H1 (cell line): ENCODE data around the gene C2orf42. TPM values are rescaled to one million over a fixed set of nuclear protein-coding genes. Genes with fewer than 3 reads are reported as not detected.

Experiments used
- polyA plus RNA-seq, 7 experiments: library from polyadenylated mRNA; depleted of rRNA in 3 of 7; stranded (reverse) in 5 of 7; unstranded in 2 of 7; fragments of >200 nt in 5 of 7; fragments of 200-250 nt in 2 of 7; gene quantifications; 1 replicate in 5 of 7; 2 replicates in 1 of 7; 4 replicates in 1 of 7; pipeline versions ENCODE4 v1.2.1 to v1.2.3, GENCODE V29; 2011 to 2013; ENCODE audit warnings: missing spikeins in 2 of 7, mixed read lengths in 2 of 7
- total RNA-seq: library from RNA; stranded (reverse); fragmentation: NEBNext Ultra II Directional; extraction: Animal tissue kit (Norgen Biotek cat#: 25700); gene quantifications from 2 replicates; pipeline ENCODE4 v1.2.1, GENCODE V29; 2021
- TF ChIP-seq, protein P1 (sequence below): fragments of 300-600 bp; sonication (generic); IDR thresholded peaks from 2 replicates; pipeline ENCODE4 v1.7.1; 2012; ENCODE audit warnings: low read length, moderate library complexity, mild to moderate bottlenecking, inconsistent platforms; ENCODE audit not compliant: insufficient replicate concordance

Gene C2orf42
- total and polyA plus RNA-seq, 2 of the 8 experiments (the other 6 are each of a cell fraction or from before 2014, with no cell fraction given), result 3.9 to 10.7 TPM

DNA sequence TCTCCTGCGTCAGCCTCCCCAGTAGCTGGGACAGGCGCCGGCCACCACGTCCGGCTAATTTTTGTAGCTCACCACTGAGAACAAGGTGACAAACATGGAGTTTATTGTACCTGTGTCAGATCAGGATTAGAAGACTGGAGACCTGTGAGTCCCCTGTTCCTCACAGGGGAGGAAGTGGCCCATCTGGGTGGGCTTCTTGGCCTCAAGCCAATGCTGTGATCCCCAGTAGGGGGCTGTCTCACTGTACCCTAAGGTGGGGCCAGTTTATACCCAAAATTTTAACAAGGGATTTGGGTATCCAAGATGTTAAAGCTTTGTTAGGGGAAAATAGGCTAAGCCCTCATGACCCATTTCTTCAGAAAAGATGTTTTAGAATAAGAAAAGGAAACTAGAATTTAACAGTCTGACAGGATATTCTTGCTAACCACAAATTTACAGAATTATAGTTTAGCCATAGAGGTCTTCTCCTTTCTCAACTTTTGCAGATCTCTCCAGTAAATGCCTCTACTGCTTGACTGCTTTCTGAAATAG is 87.2 kb downstream of the C2orf42 start (continued):
- TF ChIP-seq, protein P1, sequence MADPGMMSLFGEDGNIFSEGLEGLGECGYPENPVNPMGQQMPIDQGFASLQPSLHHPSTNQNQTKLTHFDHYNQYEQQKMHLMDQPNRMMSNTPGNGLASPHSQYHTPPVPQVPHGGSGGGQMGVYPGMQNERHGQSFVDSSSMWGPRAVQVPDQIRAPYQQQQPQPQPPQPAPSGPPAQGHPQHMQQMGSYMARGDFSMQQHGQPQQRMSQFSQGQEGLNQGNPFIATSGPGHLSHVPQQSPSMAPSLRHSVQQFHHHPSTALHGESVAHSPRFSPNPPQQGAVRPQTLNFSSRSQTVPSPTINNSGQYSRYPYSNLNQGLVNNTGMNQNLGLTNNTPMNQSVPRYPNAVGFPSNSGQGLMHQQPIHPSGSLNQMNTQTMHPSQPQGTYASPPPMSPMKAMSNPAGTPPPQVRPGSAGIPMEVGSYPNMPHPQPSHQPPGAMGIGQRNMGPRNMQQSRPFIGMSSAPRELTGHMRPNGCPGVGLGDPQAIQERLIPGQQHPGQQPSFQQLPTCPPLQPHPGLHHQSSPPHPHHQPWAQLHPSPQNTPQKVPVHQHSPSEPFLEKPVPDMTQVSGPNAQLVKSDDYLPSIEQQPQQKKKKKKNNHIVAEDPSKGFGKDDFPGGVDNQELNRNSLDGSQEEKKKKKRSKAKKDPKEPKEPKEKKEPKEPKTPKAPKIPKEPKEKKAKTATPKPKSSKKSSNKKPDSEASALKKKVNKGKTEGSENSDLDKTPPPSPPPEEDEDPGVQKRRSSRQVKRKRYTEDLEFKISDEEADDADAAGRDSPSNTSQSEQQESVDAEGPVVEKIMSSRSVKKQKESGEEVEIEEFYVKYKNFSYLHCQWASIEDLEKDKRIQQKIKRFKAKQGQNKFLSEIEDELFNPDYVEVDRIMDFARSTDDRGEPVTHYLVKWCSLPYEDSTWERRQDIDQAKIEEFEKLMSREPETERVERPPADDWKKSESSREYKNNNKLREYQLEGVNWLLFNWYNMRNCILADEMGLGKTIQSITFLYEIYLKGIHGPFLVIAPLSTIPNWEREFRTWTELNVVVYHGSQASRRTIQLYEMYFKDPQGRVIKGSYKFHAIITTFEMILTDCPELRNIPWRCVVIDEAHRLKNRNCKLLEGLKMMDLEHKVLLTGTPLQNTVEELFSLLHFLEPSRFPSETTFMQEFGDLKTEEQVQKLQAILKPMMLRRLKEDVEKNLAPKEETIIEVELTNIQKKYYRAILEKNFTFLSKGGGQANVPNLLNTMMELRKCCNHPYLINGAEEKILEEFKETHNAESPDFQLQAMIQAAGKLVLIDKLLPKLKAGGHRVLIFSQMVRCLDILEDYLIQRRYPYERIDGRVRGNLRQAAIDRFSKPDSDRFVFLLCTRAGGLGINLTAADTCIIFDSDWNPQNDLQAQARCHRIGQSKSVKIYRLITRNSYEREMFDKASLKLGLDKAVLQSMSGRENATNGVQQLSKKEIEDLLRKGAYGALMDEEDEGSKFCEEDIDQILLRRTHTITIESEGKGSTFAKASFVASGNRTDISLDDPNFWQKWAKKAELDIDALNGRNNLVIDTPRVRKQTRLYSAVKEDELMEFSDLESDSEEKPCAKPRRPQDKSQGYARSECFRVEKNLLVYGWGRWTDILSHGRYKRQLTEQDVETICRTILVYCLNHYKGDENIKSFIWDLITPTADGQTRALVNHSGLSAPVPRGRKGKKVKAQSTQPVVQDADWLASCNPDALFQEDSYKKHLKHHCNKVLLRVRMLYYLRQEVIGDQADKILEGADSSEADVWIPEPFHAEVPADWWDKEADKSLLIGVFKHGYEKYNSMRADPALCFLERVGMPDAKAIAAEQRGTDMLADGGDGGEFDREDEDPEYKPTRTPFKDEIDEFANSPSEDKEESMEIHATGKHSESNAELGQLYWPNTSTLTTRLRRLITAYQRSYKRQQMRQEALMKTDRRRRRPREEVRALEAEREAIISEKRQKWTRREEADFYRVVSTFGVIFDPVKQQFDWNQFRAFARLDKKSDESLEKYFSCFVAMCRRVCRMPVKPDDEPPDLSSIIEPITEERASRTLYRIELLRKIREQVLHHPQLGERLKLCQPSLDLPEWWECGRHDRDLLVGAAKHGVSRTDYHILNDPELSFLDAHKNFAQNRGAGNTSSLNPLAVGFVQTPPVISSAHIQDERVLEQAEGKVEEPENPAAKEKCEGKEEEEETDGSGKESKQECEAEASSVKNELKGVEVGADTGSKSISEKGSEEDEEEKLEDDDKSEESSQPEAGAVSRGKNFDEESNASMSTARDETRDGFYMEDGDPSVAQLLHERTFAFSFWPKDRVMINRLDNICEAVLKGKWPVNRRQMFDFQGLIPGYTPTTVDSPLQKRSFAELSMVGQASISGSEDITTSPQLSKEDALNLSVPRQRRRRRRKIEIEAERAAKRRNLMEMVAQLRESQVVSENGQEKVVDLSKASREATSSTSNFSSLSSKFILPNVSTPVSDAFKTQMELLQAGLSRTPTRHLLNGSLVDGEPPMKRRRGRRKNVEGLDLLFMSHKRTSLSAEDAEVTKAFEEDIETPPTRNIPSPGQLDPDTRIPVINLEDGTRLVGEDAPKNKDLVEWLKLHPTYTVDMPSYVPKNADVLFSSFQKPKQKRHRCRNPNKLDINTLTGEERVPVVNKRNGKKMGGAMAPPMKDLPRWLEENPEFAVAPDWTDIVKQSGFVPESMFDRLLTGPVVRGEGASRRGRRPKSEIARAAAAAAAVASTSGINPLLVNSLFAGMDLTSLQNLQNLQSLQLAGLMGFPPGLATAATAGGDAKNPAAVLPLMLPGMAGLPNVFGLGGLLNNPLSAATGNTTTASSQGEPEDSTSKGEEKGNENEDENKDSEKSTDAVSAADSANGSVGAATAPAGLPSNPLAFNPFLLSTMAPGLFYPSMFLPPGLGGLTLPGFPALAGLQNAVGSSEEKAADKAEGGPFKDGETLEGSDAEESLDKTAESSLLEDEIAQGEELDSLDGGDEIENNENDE, result no peak
